Breast epithelium (tissue), 4 donors: ENCODE measurements around the gene PNKP. TPM values are rescaled to one million over a fixed set of nuclear protein-coding genes. Genes with fewer than 3 reads are reported as not detected.

Experiments used
- DNase-seq, 2 donors: peaks; one replicate each; pipeline ENCODE4 v3.0.0-alpha.2; 2019; ENCODE audit warnings: low spot score in 2 of 2
- H3K27ac ChIP-seq, 2 donors: fragments of 200-600 bp; sonication (generic) in 1 of 2; one replicate each; pipeline ENCODE4 v1.5.1; 2016 to 2019; ENCODE audit warnings: mild to moderate bottlenecking in 1 of 2
- H3K27me3 ChIP-seq, 2 donors: fragments of 200-600 bp; sonication (generic) in 1 of 2; one replicate each; pipeline versions ENCODE4 v1.5.1 to v1.6.0; 2017 to 2019; ENCODE audit warnings: control low read depth in 1 of 2, mild to moderate bottlenecking in 1 of 2
- H3K36me3 ChIP-seq: fragments of 200-600 bp; one replicate; pipeline ENCODE4 v1.5.1; 2019
- H3K4me1 ChIP-seq, 2 donors: fragments of 200-600 bp; sonication (generic); one replicate each; pipeline ENCODE4 v1.5.1; 2016 to 2019; ENCODE audit warnings: control low read depth in 1 of 2
- H3K4me3 ChIP-seq, 3 donors: fragments of 200-600 bp; sonication (generic); 1 replicate in 2 of 3; 2 replicates in 1 of 3; pipeline ENCODE4 v1.5.1; 2016 to 2019; ENCODE audit warnings: mild to moderate bottlenecking in 3 of 3, moderate library complexity in 2 of 3
- H3K9me3 ChIP-seq, 2 donors: fragments of 200-600 bp; sonication (generic) in 1 of 2; one replicate each; pipeline ENCODE4 v1.5.1; 2016 to 2019; ENCODE audit warnings: control low read depth in 1 of 2
- CTCF ChIP-seq, 3 donors: fragments of 450-650 bp; IDR thresholded peaks; one replicate each; pipeline ENCODE4 v1.5.1; 2016 to 2017; ENCODE audit warnings: antibody characterized with exemption in 3 of 3, mild to moderate bottlenecking in 3 of 3, moderate library complexity in 3 of 3
- POLR2A ChIP-seq: fragments of 450-650 bp; IDR thresholded peaks from one replicate; pipeline ENCODE4 v1.6.1; 2016; ENCODE audit warnings: antibody characterized with exemption, mild to moderate bottlenecking, moderate library complexity
- POLR2AphosphoS5 ChIP-seq, 3 donors: sonication (generic); formaldehyde crosslinking; IDR thresholded peaks; one replicate each; pipeline ENCODE4 v1.6.1; 2017; ENCODE audit warnings: antibody characterized with exemption in 3 of 3
- intact Hi-C: fragments of 100-400 bp; cut with DNase I; formaldehyde crosslinking; loops from one replicate; pipeline ENCODE4 v1.15.1; 2023; ENCODE audit warnings: low total_unique reads
- total RNA-seq, 3 donors: library from RNA; depleted of rRNA; stranded (reverse); fragments of >200 nt; gene quantifications; one replicate each; pipeline ENCODE4 v1.1.0, GENCODE V29; 2016

Gene PNKP
- total RNA-seq, 3 donors from 2014 or later = 31.0 to 69.2 (median 57.7) TPM

GRCh38 chr19:49911381-49912145 lies 44.2 kb upstream of the PNKP start:
- Histone ChIP-seq H3K4me3 (no peak overlapping the region), H3K4me1 (no peaks in the 10 kb centered on the region), H3K9me3 (no peaks in the 10 kb centered on the region), H3K27me3 (no peaks in the 10 kb centered on the region), H3K27ac (peak overlapping the region in 1 of 2 donors; percentile 38), H3K36me3 (peaks cover 9% of the 10 kb centered on the region)
- DNase-seq = no peak
- intact Hi-C loops = no loop called here
- TF ChIP-seq POLR2A = no peak

- H3K27ac ChIP-seq = no peak overlapping the region
- peaks cover 9% of the 10 kb centered on the region for H3K36me3 ChIP-seq
- DNase-seq = no peak
- H3K4me1 ChIP-seq = no peaks in the 10 kb centered on the region
- no peaks in the 10 kb centered on the region for H3K27me3 ChIP-seq
- no peak for TF ChIP-seq POLR2AphosphoS5 (IDR thresholded peaks at IDR 0.05)
- TF ChIP-seq POLR2A = no peak
- no peak for TF ChIP-seq CTCF (IDR thresholded peaks at IDR 0.05)
- no peaks in the 10 kb centered on the region for H3K9me3 ChIP-seq
- no peak overlapping the region for H3K4me3 ChIP-seq
- intact Hi-C loops = no loop called here
Measured at GRCh38 chr19:49910179-49910578, 42.8 kb upstream of the PNKP start.

GRCh38 chr19:49908480-49909420 lies 41.4 kb upstream of the PNKP start:
- TF ChIP-seq CTCF (IDR thresholded peaks at IDR 0.05) (no peak), POLR2A (no peak), POLR2AphosphoS5 (IDR thresholded peaks at IDR 0.05) (no peak)
- DNase-seq = no peak
- H3K27me3 ChIP-seq = no peaks in the 10 kb centered on the region
- H3K4me3 ChIP-seq = no peak overlapping the region
- intact Hi-C loops = no loop called here
- H3K27ac ChIP-seq = no peak overlapping the region
- H3K4me1 ChIP-seq = no peaks in the 10 kb centered on the region
- peaks cover 9% of the 10 kb centered on the region for H3K36me3 ChIP-seq
- H3K9me3 ChIP-seq = no peaks in the 10 kb centered on the region

- DNase-seq = no peak
- Histone ChIP-seq H3K4me3 (no peak overlapping the region), H3K27ac (no peak overlapping the region), H3K9me3 (no peaks in the 10 kb centered on the region), H3K36me3 (peaks cover 9% of the 10 kb centered on the region), H3K27me3 (no peaks in the 10 kb centered on the region), H3K4me1 (no peaks in the 10 kb centered on the region)
- TF ChIP-seq CTCF (IDR thresholded peaks at IDR 0.05) = no peak
- no peak for TF ChIP-seq POLR2A
- TF ChIP-seq POLR2AphosphoS5 (IDR thresholded peaks at IDR 0.05) = no peak
- intact Hi-C loops = no loop called here
Measured at GRCh38 chr19:49907745-49908446, 40.5 kb upstream of the PNKP start.

GRCh38 chr19:49906879-49907564 lies 39.6 kb upstream of the PNKP start:
- Histone ChIP-seq H3K36me3 (peaks cover 9% of the 10 kb centered on the region), H3K27ac (no peak overlapping the region), H3K9me3 (no peaks in the 10 kb centered on the region), H3K4me3 (no peak overlapping the region), H3K4me1 (no peaks in the 10 kb centered on the region), H3K27me3 (no peaks in the 10 kb centered on the region)
- intact Hi-C loops = no loop called here
- TF ChIP-seq POLR2A (no peak), POLR2AphosphoS5 (IDR thresholded peaks at IDR 0.05) (no peak), CTCF (IDR thresholded peaks at IDR 0.05) (no peak)
- DNase-seq = no peak
